Measurements from ENCODE around the gene FARP2. TPM values are rescaled to one million over a fixed set of nuclear protein-coding genes. Genes with fewer than 3 reads are reported as not detected.

The FARP2 gene
- total and polyA plus RNA-seq, 2 of the 4 experiments (the other 2 are of a cell fraction): 17.1 to 30.8 TPM

DNA sequence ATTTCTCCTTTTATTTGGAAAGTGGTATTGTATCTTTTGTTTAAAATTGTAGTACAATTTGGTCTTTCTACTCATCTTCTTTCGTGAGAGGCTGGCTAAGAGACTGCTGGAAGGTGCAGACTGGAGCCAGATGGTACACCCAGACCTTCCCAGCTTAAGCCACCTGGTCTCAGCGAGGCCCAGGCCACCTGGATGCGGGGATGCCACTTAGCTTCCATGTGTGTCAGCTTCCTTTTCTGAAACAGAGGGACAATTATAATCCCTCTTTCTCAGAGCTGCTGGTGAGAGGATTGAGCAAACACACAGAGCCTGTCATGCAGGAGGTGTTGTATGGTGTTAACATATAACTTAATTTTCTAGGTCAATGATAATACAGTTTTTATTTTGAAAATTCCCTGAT lies 17.4 kb downstream of the FARP2 start:
- no peak overlapping the region for H2BK5ac ChIP-seq (ENCODE audit: low read depth, low read length, poor library complexity, severe bottlenecking)
- no peak overlapping the region for H3K23ac ChIP-seq (ENCODE audit: low read depth, low read length)
- peaks cover 23% of the 10 kb centered on the region for H4K20me1 ChIP-seq (ENCODE audit: insufficient read depth, low read length)
- H3K79me1 ChIP-seq (ENCODE audit: low read depth in 1 of 2, low read length in 2 of 2): peaks cover 36 to 63% of the 10 kb centered on the region in 2 experiments
- no peak overlapping the region for H3K9ac ChIP-seq (ENCODE audit: low read depth, low read length)
- DNase-seq (no peak), ATAC-seq (ENCODE audit: low read depth) (no peak)
- no TSS peak for BruUV-seq (replicated peaks)
- H3K9me1 ChIP-seq (ENCODE audit: insufficient read depth, low read length): peaks cover 19% of the 10 kb centered on the region; the same call in 1 of the 2 replicates
- no peak overlapping the region for H4K5ac ChIP-seq (ENCODE audit: low read depth, low read length)
- no peak overlapping the region for H2AFZ ChIP-seq (replicated peaks; ENCODE audit: low read length, poor library complexity)
- H3K18ac ChIP-seq (ENCODE audit: low read depth, low read length): no peak overlapping the region
- H3K4me1 ChIP-seq (ENCODE audit: control insufficient read depth, insufficient read depth, low read length): peaks cover 6% of the 10 kb centered on the region
- no peak overlapping the region for H4K8ac ChIP-seq (ENCODE audit: low read depth in 2 of 2, low read length in 2 of 2)
- no peak overlapping the region for H3K56ac ChIP-seq (ENCODE audit: extremely low read depth, insufficient read depth, low read length)
- no peak overlapping the region for H3K4me2 ChIP-seq (ENCODE audit: low read depth, low read length)
- CTCF ChIA-PET: no interaction called here
- no peak overlapping the region for H4K91ac ChIP-seq (ENCODE audit: insufficient read depth, low read depth, low read length)
- H2AK5ac ChIP-seq (ENCODE audit: low read depth, low read length): no peak overlapping the region
- TF ChIP-seq FOS (IDR thresholded peaks at IDR 0.05; ENCODE audit: low read depth, low read length): no peak
- no peak for TF ChIP-seq NFE2L2 (IDR thresholded peaks at IDR 0.05; ENCODE audit: low read depth, low read length)
- TF ChIP-seq RCOR1 (IDR thresholded peaks at IDR 0.05; ENCODE audit: insufficient replicate concordance, low read length): no peak
- TF ChIP-seq POLR2A (IDR thresholded peaks at IDR 0.05; ENCODE audit: low read depth, low read length): no peak
- TF ChIP-seq SMC3 (IDR thresholded peaks at IDR 0.05; ENCODE audit: low read depth, low read length): no peak
- no peak for TF ChIP-seq MAFK (IDR thresholded peaks at IDR 0.05; ENCODE audit: low read depth, low read length)
- no peak for TF ChIP-seq USF2 (IDR thresholded peaks at IDR 0.05; ENCODE audit: low read depth, low read length)
- no peak for TF ChIP-seq CEBPB (IDR thresholded peaks at IDR 0.05; ENCODE audit: low read depth, low read length)
- TF ChIP-seq RAD21 (IDR thresholded peaks at IDR 0.05; ENCODE audit: low read length): no peak
- TF ChIP-seq RFX5 (IDR thresholded peaks at IDR 0.05; ENCODE audit: low read depth, low read length): no peak
- TF ChIP-seq CHD1 (IDR thresholded peaks at IDR 0.05; ENCODE audit: low read depth, low read length): no peak
- TF ChIP-seq, protein P1, sequence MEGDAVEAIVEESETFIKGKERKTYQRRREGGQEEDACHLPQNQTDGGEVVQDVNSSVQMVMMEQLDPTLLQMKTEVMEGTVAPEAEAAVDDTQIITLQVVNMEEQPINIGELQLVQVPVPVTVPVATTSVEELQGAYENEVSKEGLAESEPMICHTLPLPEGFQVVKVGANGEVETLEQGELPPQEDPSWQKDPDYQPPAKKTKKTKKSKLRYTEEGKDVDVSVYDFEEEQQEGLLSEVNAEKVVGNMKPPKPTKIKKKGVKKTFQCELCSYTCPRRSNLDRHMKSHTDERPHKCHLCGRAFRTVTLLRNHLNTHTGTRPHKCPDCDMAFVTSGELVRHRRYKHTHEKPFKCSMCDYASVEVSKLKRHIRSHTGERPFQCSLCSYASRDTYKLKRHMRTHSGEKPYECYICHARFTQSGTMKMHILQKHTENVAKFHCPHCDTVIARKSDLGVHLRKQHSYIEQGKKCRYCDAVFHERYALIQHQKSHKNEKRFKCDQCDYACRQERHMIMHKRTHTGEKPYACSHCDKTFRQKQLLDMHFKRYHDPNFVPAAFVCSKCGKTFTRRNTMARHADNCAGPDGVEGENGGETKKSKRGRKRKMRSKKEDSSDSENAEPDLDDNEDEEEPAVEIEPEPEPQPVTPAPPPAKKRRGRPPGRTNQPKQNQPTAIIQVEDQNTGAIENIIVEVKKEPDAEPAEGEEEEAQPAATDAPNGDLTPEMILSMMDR (conservative IDR thresholded peaks at IDR 0.05; ENCODE audit: low read depth, low read length): no peak
- TF ChIP-seq, protein P2, sequence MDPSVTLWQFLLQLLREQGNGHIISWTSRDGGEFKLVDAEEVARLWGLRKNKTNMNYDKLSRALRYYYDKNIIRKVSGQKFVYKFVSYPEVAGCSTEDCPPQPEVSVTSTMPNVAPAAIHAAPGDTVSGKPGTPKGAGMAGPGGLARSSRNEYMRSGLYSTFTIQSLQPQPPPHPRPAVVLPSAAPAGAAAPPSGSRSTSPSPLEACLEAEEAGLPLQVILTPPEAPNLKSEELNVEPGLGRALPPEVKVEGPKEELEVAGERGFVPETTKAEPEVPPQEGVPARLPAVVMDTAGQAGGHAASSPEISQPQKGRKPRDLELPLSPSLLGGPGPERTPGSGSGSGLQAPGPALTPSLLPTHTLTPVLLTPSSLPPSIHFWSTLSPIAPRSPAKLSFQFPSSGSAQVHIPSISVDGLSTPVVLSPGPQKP (IDR thresholded peaks at IDR 0.05; ENCODE audit: borderline replicate concordance, low read depth, low read length): no peak
- no peak for TF ChIP-seq MXI1 (IDR thresholded peaks at IDR 0.05; ENCODE audit: borderline replicate concordance, low read depth, low read length)
- H2AK9ac ChIP-seq (replicated peaks; ENCODE audit: low read depth, low read length, poor library complexity): no peak overlapping the region
- in situ Hi-C loops (cut with MboI; ENCODE audit: low sequenced_read_pairs) (no loop called here), intact Hi-C loops (cut with micrococcal nuclease) (no loop called here), dilution Hi-C loops (cut with HindIII; ENCODE audit: low sequenced_read_pairs, unreplicated experiment) (no loop called here)
- H3K9me3 ChIP-seq (ENCODE audit: control insufficient read depth, insufficient read depth, low read length): no peaks in the 10 kb centered on the region
- POLR2A ChIA-PET (ENCODE audit: unreplicated experiment): no interaction called here
- no peak overlapping the region for H2BK15ac ChIP-seq (ENCODE audit: low read depth, low read length)
- no peaks in the 10 kb centered on the region for H3K27me3 ChIP-seq (ENCODE audit: control insufficient read depth, insufficient read depth, low read length)
- H3K36me3 ChIP-seq (ENCODE audit: control insufficient read depth, insufficient read depth, low read length): peaks cover 11% of the 10 kb centered on the region
- no peak overlapping the region for H2BK20ac ChIP-seq (ENCODE audit: low read depth, low read length)
- no peak overlapping the region for H3K4ac ChIP-seq (ENCODE audit: low read depth, low read length)
- no peak overlapping the region for H3K14ac ChIP-seq (replicated peaks; ENCODE audit: low read depth, low read length)
- H3K4me3 ChIP-seq (ENCODE audit: insufficient read depth, low read depth, low read length): no peak overlapping the region
- no peak overlapping the region for H2BK120ac ChIP-seq (ENCODE audit: low read depth, low read length)
- no CpG with 5 or more reads among the region's 3 CpGs for WGBS, 2 experiments (ENCODE audit: extremely low coverage in 2 of 2, insufficient read length in 1 of 2)
- no peak overlapping the region for H3K27ac ChIP-seq (ENCODE audit: insufficient read depth, low read length)

Data from IMR-90 (cell line).